Lung (tissue), 12 donors: Measurements from ENCODE around the gene APOBEC3B. TPM values are rescaled to one million over a fixed set of nuclear protein-coding genes. Genes with fewer than 3 reads are reported as not detected.

Source experiments
- ATAC-seq: fragments of 200-7000 bp; cut with Tn5 transposase; one replicate; pipeline ENCODE4 v1.9.1; 2020; ENCODE audit warnings: moderate number of reproducible peaks; ENCODE audit not compliant: insufficient read depth, low FRiP score
- DNase-seq, 3 donors: peaks; one replicate each; pipeline ENCODE4 v3.0.0-alpha.2; 2013 to 2017
- H3K27ac ChIP-seq, 2 donors: one replicate each; pipeline ENCODE4 v1.5.1; 2013; ENCODE audit warnings: mild to moderate bottlenecking in 2 of 2, moderate library complexity in 2 of 2, control low read depth in 1 of 2, inconsistent platforms in 1 of 2, low read depth in 1 of 2, low read length in 1 of 2
- H3K27me3 ChIP-seq, 3 donors: one replicate each; pipeline ENCODE4 v1.5.1; 2013; ENCODE audit warnings: low read length in 2 of 3; ENCODE audit not compliant: control insufficient read depth in 3 of 3, insufficient read depth in 3 of 3
- H3K36me3 ChIP-seq, 4 donors: one replicate each; pipeline ENCODE4 v1.5.1; 2013; ENCODE audit warnings: low read length in 4 of 4, mild to moderate bottlenecking in 1 of 4, moderate library complexity in 1 of 4; ENCODE audit not compliant: control insufficient read depth in 4 of 4, insufficient read depth in 4 of 4
- H3K4me1 ChIP-seq, 5 donors: one replicate each; pipeline ENCODE4 v1.5.1; 2013; ENCODE audit warnings: low read length in 5 of 5, mild to moderate bottlenecking in 2 of 5, moderate library complexity in 1 of 5; ENCODE audit not compliant: control insufficient read depth in 5 of 5, insufficient read depth in 5 of 5
- H3K4me3 ChIP-seq: one replicate; pipeline ENCODE4 v1.5.1; 2013; ENCODE audit warnings: mild to moderate bottlenecking, control low read depth, moderate library complexity
- H3K9ac ChIP-seq, 2 donors: one replicate each; pipeline ENCODE4 v1.5.1; 2013; ENCODE audit warnings: low read length in 2 of 2, control low read depth in 1 of 2; ENCODE audit not compliant: insufficient read depth in 1 of 2
- H3K9me3 ChIP-seq, 4 donors: one replicate each; pipeline ENCODE4 v1.5.1; 2013; ENCODE audit warnings: low read length in 3 of 4, mild to moderate bottlenecking in 1 of 4, moderate library complexity in 1 of 4; ENCODE audit not compliant: control insufficient read depth in 4 of 4, insufficient read depth in 3 of 4
- CTCF ChIP-seq: IDR thresholded peaks from 2 replicates; pipeline ENCODE4 v1.5.1; 2012; ENCODE audit warnings: mild to moderate bottlenecking; ENCODE audit errors: control extremely low read depth, extremely low read depth
- WGBS, 2 donors: extraction: QIAGEN DNeasy Blood & Tissue Kit; methylation state at CpG; one replicate each; pipeline ENCODE4 v1.1.7; 2013; 5-methylcytosine and 5-hydroxymethylcytosine counted together
- polyA plus RNA-seq, 2 donors: library from polyadenylated mRNA; stranded (reverse); fragments of 200-250 nt; gene quantifications; one replicate each; pipeline ENCODE4 v1.2.1, GENCODE V29; 2013
- total RNA-seq, 2 donors: library from RNA; depleted of rRNA in 1 of 2; stranded (reverse); fragments of >200 nt in 1 of 2; gene quantifications; one replicate each; pipeline ENCODE4 v1.2.1, GENCODE V29; 2014 to 2021
- donor health status: control.
- donor health status: control.
- donor health status: Bipolar disorder and iron deficiency.
- donor health status: healthy.
- donor health status: DM: yes; HTN: yes; CAD: no.

APOBEC3B gene
- total and polyA plus RNA-seq, 4 donors, result 1.0 to 4.5 (median 3.5) TPM

- Histone ChIP-seq H3K27ac (no peak overlapping the region), H3K4me3 (no peak overlapping the region), H3K36me3 (no peaks in the 10 kb centered on the region), H3K27me3 (no peaks in the 10 kb centered on the region), H3K9ac (no peak overlapping the region), H3K9me3 (no peaks in the 10 kb centered on the region), H3K4me1 (no peaks in the 10 kb centered on the region)
- no peak for DNase-seq
- no peak for ATAC-seq
- 64 to 67% methylated on average over 6 of the region's 6 CpGs for WGBS, 2 donors
- TF ChIP-seq CTCF, result no peak
These were observed 14.0 kb downstream of the APOBEC3B start for GRCh38 chr22:38996105-38996504.

GRCh38 chr22:38997518-38997917, 15.4 kb downstream of the APOBEC3B start:
- H3K9me3 ChIP-seq, result no peaks in the 10 kb centered on the region
- no peak for DNase-seq
- no peak overlapping the region for H3K4me3 ChIP-seq
- ATAC-seq, result no peak
- 88 to 94% methylated on average over 3 of the region's 3 CpGs for WGBS, 2 donors
- no peaks in the 10 kb centered on the region for H3K4me1 ChIP-seq
- no peak for TF ChIP-seq CTCF
- H3K9ac ChIP-seq, result no peak overlapping the region
- H3K27ac ChIP-seq, result no peak overlapping the region
- H3K27me3 ChIP-seq, result no peaks in the 10 kb centered on the region
- no peaks in the 10 kb centered on the region for H3K36me3 ChIP-seq

- H3K27ac ChIP-seq, result no peak overlapping the region
These were observed 21.1 kb downstream of the APOBEC3B start for GRCh38 chr22:39003165-39003638.

More at GRCh38 chr22:39003165-39003638, 21.1 kb downstream of the APOBEC3B start:
- H3K9ac ChIP-seq, result no peak overlapping the region
- peak; percentile 64 for TF ChIP-seq CTCF
- ATAC-seq, result peak; percentile 89
- no peaks in the 10 kb centered on the region for H3K9me3 ChIP-seq
- H3K36me3 ChIP-seq, result no peaks in the 10 kb centered on the region
- H3K4me3 ChIP-seq, result no peak overlapping the region
- 15 to 20% methylated on average over 7 of the region's 7 CpGs for WGBS, 2 donors
- DNase-seq, result peak; percentile 87 to 93 (median 91)
- H3K27me3 ChIP-seq, result no peaks in the 10 kb centered on the region
- peaks cover 0 to 10% (median 0%) of the 10 kb centered on the region in 5 donors for H3K4me1 ChIP-seq
